Islet of Langerhans (tissue), 1 donor: ENCODE data around the gene TULP3.

Source experiments
- FAIRE-seq: peaks from one replicate; lab custom pipeline; 2011; peaks lifted over from hg19 to GRCh38; lab: Jason Lieb, UNC

The TULP3 gene

DNA sequence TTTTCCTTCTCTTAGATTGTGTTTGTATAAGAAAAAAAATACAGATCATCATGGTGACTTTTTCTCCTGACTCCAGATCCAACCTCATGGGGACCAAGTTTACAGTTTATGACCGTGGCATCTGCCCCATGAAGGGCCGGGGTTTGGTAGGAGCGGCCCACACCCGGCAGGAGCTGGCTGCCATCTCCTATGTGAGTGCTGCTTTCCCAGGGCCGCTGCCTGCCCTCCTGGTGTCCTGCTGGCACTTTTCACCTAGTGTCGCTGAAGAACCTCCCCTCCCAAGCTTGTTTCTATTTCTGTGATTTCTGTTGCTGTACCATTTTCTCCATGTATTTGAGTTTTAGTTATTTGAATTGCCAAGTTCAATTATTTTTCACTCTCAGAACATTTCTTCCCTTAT lies 43.7 kb downstream of the TULP3 start:
- FAIRE-seq: no peak

- FAIRE-seq: no peak
These were observed 45.6 kb downstream of the TULP3 start for GRCh38 chr12:2936301-2936700.

DNA sequence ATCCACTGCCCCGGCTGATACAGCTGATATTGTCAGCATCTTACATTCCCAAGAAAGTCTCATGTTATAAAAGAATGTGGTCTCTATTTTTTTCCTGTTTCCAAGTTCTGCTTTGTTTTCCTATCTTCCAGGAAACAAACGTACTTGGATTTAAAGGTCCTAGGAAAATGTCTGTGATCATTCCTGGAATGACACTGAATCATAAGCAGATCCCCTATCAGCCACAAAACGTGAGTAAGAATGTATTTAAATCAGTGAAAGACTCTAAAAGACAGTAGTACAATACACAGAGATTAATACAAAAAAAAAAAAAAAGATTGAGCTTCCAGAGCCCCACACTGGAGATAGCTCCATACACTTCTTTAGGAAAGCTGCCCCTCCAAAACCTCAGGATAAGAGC lies 46.8 kb downstream of the TULP3 start:
- FAIRE-seq: no peak

GRCh38 chr12:2939191-2939590 lies 48.5 kb downstream of the TULP3 start:
- FAIRE-seq: no peak

GRCh38 chr12:2940564-2940963 lies 49.9 kb downstream of the TULP3 start:
- no peak for FAIRE-seq

GRCh38 chr12:2941524-2941923 lies 50.8 kb downstream of the TULP3 start:
- FAIRE-seq: no peak

GRCh38 chr12:2944401-2945047 lies 53.8 kb downstream of the TULP3 start:
- no peak for FAIRE-seq

GRCh38 chr12:2949411-2949810 lies 58.7 kb downstream of the TULP3 start:
- no peak for FAIRE-seq

DNA sequence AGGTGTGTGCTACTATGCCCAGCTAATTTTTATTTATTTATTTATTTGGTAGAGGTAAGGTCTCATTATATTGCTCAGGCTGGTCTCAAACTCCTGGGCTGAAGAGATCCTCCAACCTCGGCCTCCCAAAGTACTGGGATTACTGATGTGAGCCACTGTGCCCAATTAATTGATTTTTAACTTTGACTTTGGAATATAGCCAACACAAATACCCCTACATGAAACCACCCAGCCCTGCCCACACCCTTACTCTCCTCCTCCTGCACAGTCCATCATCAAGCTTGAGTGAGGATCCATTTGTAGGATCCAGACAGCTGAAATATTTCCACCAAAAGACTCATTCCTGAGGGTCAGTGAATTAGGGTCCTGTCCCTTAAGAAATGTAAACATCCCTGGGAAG lies 65.2 kb downstream of the TULP3 start:
- FAIRE-seq: no peak

DNA sequence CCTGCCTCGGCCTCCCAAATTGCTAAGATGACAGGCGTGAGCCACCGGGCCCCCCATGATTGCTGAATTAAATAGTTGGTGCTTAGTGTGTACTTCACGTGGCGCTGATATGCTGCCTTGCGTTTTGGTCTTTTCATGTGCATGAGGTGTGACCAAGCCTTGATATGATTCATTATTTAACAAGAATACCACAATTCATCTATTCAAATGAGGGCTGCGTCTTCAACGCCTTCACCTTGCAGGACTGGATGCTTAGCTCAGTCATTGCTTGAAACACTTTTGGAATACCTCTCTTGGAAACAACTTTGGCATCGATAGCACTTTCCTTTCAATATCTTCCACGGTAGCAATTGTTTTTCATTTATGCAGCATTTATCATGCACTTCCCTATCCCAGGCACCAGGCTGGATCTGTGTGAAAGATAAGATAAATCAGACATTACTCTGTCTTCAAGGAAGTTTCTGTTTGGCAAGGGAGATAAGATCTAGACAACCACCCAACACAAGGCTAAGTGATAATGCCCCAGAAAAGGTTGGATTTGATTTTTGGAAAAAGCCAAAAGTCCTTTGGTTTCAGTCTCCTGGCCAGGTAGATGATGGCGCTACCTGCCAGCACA lies 67.2 kb downstream of the TULP3 start:
- no peak for FAIRE-seq

DNA sequence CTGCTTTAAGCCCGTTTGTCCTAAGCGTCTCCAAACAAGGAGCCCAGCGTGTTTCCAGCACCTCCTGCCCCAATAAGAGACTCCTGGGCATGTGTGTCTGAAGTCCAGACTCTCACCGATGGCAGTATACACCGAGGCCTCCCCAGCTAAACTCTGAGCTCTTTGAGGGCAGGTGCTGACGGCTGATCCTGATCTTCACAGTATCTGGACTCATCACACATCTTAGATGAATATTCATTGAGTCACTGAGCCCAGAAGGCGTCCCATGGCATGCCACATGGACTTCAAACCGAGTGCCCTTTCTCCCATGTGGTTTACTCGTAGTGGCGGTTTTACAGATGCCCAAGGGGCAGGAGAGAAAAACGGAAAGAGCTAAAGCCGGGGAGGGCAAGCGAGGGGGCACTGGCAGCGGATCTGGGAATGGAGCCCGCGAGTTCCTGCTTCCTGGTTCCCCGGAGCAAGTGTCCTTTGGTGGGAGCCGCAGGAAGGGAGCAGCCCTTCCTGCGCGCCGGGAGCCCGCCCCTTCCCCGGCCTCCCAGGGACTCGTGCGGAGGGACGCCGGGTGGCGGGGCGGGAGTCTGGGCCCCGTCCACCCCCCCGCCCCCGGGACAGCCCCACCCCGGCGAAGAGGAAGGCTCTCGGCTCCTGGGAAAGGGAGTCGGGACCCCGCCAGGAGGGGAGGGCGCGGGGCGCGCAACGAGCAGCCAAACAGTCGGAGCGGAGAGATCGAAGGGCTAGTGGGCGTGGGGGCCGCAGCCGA lies 67.9 kb downstream of the TULP3 start:
- no peak for FAIRE-seq

DNA sequence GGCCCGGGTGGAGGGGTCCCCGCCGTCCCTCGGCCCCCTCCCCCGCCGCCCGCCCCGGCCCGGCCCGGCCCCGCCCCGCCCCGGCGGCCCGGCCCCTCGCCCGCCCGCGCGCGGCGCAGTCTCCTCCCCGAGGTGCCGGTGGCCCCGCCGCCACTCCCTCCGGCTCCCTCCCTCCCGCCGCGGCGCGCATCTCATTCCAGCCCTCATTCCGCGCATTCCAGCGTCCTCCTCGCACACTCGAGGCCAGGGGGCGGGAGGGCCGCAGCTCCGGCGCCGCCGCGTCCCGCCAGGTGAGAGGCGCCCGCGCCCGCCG lies 68.5 kb downstream of the TULP3 start, which contains the start of gene TEAD4:
Gene TEAD4 (plus strand): TSS at position 206 of the 313 bp plus-strand sequence.
- no peak for FAIRE-seq

- FAIRE-seq: no peak
These were observed 69.1 kb downstream of the TULP3 start for GRCh38 chr12:2959505-2960389.

- FAIRE-seq: no peak
These were observed 69.8 kb downstream of the TULP3 start for GRCh38 chr12:2960390-2960956.

DNA sequence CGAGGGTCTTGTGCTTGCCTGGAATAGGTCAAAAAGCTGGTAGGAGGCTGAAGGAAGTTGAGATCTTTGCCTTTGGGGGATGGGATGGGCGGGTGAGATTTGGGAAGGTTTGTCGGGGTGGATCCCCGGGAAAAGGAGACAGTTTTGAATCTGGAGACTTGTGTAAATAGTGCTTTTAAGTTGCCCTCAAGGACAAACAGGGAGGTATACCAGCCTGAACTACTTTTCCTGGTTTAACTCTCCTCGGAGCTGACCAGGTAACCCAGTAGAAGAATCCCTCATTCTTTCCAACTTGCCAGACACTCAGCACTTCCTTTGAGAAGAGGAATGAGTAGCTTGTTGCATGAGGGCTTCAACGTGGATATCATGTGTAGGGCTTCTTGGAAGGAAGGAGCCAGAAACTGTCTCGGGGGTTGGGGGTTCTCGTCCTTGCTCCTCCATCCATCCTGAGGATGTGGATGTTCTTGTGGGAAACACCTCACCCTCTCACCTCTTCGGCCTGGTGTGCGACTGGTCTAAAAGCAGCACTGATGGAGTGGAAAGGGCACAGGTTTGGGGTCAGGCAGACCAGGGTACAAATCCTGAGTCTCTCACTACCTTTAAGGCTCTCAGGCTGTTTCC lies 70.4 kb downstream of the TULP3 start:
- FAIRE-seq: no peak

GRCh38 chr12:2961705-2962104 lies 71.0 kb downstream of the TULP3 start:
- FAIRE-seq: no peak

DNA sequence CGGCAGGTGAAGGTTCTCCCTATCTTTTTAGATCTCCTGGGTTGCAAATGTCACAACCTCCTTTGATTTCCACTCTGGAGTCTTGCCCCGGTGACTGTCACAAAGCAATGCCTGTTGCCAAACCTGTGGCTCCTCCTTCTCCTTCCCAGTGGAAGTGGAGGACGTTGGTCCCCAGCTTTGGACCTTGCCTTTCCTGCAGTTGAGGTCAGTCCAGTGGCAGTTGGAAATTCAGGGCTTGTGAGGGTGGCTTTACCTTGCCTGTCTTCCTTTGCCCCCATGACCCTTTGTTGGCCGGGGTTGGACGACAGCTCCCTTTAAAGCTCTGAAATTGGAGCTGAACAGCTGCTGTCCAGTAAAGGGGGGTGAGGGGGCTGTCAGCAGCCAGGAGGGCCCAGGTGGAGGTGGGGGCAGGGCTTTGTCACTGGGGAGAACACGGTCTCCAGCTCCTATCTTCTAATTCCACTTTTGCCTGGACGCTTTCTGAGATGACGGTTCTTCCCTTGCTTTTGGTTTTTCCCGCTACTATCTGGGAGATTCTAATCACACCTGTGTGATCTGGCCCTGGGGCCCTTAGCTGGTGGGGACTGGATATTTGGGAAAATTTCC lies 72.6 kb downstream of the TULP3 start:
- no peak for FAIRE-seq

DNA sequence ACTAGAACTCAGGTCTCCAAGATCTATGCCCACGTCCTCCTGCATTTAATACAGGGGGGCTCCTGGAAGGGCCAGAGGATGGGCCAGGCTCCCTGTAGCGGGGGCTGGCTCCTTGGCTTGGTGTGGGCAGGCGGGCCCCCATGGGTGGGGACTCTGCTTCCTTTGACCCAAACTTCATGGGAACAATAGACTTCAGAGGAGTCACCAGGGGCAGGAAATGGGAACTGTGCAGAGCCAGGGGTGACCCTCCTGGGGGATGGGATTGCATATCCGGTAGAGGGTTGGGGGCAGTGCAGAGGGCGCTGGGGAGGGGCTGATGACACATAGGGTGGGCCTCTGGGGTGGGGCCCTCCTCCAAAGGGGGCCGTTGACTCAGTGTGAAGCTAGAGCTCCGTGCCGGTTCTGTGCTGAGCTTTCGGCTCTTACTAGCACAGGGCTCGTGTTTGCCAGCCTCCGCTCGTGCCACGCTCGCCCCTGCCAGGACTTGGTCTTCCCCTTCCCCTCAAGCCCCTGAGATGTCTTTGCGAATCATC lies 73.1 kb downstream of the TULP3 start:
- FAIRE-seq: no peak

DNA sequence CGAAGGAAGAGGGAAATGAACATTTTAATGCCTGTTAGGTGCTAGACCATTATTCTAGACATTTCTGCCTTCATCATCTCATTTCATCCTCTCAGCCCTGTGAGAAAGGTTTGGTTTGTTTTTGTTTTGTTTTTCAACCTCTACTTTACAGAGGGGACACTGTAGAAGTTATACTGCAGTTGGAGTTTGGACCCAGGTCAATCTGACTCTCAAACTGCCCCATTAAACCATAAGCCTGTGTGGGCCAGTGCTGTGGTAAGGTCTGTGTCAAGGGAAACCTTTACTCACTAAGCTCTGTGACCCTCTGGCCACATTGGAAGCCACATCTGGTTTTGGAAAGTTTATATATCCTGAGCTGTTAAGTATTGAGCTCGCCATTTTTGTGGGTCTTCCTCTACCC lies 77.0 kb downstream of the TULP3 start:
- FAIRE-seq: no peak

GRCh38 chr12:2970744-2971143 lies 80.1 kb downstream of the TULP3 start:
- FAIRE-seq: no peak

DNA sequence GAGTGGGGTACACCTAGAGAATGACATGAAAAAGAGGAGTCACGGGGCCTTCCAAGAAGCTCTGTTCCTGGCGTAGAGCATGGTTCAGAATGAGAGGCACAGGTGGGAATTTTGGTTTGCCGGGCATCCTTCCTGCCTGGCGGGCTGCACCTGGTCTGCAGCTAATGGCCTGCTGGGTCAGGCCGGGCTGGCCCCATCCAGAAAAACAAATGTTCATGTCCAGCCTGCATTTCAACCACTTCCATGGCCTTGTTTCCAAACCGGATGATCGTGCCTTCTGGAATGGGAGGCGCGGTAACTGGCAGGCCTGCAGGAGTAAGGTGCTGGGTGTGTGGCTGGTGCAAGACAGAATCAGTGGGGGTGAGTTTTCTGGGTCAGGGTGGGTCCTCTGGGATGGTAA lies 82.9 kb downstream of the TULP3 start:
- no peak for FAIRE-seq
